IPS DF 4.7 (cell line): ENCODE results near the gene PRELID3B.
"Not testable (repeated sequence)": the region's sequence is repeated elsewhere in the genome, so short reads cannot be mapped to it uniquely, and the experiment has no call there.

Source experiments
- DNase-seq: peaks from one replicate; pipeline ENCODE4 v3.0.0-alpha.2; 2013; ENCODE audit warnings: low spot score; ENCODE audit errors: extremely low read depth

The PRELID3B gene

DNA sequence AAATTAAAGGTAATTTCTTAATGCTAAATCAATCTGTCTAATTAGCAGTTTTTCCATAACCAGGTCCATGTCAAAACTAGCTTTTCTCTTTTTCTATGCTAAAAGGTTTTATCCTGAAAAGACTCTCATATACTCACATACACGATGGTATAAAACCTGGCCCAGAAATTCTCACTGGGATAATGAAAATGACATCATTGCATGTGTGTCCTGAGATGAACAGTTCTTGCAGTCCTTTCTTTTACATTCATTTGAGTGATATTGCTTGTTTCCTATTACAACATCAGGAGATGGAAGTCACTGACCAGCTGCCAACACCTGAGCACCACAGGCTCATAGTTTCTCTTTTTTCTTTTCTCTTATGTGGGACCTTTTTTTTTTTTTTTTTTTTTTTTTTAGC is 7.9 kb upstream of the PRELID3B start:
- DNase-seq = no peak

DNA sequence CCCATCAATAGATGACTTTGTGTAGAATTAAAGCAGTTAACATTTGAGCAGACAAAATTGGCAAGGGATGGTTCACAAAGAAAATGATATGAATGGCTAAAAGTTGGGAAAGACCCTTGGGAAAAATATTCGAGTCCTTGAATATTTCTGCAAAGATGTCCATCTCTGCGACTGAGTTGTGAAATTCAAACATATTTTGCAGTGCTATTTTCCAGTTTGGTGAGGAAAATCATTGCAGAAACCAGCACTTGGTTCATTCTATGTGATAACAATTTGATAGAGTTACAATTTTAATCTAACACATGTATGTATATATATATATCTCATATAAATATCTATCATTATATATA is 6.1 kb upstream of the PRELID3B start:
- no peak for DNase-seq

DNA sequence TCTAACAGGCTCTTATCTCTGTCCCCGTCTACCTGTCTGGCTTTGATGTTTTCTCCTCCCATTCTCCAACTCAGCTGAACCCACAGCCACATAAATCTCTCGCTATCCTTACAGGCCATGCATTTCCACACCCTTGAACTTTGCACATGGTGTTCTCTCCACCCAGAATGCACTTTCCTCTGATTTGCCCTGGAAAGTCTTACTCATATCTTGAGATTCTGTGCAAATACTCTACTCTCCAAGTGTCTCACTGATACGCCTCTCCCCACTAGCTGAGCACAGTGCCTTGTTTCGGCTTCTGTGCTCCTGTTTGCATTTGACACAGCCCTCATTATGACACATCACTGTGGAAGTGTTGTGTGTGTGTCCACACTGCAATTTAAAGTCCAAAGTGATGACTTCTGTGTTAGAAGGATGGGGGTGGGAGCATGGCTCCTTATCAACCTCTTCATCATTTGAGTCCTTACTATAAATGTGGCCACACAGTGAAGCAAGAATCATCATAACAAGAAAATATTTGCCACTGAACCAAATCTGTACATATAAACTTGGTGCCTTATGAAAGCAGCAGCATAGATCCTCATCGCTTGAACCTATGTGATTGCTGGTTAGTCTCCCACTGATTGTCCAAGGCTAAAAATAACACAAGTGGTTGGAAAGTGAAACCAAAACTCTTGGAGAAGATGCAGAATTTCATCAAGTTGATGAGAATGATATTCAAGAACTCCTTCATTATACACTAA is 5.5 kb upstream of the PRELID3B start:
- no peak for DNase-seq

DNA sequence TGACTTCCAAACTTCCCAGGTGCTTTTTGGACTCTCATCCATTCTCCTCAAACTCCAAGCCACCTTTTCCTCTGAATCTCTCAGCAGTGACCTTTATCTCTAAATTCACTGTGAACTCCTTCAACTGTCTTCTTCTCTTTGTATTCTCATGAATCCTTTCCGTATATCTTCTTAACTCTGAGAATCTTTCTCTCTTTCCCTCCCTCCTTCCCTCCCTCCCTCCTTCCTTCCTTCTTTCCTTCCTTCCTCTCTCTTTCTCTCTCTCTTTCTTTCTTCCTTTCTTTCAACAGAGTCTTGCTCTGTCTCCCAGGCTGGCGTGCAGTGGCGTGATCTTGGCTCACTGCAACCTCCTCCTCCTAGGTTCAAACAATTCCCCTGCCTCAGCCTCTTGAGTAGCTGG is 4.3 kb upstream of the PRELID3B start:
- DNase-seq = no peak

DNA sequence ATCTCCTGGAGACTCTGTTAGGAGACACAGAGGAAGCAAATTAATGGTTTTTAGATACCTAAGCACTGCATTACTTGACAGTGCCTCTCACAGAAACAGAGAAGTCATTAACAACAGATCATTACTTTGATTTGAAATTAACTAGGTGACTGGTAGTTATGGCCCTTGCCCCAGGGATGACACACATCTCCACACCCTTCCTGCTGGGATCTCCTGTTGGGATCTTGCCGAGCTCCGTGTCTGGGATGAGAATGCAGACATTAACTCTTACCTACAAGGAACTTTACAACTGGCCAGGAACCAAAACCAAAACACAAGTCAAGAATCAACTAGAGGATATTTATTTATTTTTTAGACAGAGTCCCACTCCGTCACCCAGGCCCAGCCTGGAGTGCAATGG is 2.2 kb upstream of the PRELID3B start:
- DNase-seq = no peak

DNA sequence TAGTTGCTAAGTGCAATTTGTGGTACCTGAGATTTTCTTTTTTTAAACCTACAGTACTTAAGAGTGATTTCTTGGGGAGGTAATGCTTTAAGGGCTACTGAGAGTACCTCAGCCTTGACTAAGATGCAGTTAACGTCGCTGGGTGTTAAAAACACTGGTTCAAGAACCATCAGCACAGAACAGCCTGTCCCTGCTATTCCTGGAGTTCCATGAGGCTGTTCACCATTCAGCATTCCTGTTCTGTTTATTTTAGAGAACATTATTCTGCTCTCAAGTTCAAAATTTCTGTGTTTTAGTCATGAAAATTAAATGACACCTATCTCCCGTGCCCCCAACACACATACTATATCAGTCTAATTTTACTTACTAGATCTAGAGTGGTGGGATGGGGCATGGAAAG is 1.7 kb upstream of the PRELID3B start:
- no peak for DNase-seq

DNA sequence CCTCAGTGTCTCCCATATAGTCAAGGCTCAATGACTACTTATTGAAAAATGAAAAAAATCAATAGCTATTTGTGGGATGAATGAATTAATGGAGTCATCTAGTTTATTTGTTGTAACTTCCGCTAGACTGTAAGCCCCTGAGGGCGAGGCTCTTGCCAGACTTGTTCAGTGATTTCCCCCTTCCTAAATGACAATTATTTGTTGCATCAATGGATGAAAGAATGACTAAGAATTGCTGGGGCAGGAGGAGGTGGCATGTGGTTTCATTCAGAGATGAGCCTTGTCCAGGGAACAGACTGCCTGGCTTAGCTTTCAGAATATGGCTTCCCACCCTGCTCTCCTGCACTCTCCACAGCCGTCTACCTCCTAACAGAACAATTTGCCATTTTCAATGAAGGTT is 1.1 kb upstream of the PRELID3B start:
- no peak for DNase-seq

DNA sequence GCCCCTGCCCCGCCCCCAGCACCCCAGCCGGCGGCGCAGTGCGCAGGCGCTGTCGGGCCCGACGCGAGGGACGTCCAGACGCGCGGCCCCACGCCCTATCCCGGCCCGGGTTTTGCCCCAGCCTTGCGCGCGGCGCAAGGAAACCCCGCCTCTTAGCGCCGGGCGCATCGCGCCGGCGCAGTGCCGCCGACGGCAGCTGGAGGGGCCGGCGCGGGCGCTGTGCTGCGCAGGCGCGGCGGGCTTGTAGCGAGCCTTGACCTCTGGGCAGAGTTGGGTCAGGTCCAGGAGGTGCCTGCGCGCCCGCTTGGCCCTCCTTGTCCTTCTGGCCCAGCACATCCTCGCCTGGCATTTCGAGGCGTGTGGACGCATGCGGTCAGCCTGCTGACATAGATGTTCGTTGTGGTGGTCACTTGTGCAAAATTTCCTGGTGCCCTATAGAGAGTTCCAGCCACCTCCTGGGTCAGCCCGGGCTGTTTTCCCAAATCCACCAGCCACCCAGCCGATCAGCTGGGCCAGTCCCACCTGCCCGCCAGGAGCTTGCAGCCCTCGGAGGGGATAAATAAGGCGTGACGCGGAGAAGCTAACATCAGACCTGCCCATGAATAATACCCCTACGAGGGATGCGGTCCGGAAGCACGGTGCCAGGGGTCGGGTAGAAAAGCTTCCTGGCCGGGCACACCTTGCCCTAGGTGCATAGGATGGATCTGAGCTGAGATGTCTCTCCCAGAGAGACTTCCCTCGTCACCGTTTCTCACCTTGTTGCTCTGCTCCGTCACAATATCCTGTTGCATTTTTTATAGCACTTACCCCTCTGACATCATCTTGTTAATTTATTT is 428 bp upstream of the PRELID3B start:
- no peak for DNase-seq

DNA sequence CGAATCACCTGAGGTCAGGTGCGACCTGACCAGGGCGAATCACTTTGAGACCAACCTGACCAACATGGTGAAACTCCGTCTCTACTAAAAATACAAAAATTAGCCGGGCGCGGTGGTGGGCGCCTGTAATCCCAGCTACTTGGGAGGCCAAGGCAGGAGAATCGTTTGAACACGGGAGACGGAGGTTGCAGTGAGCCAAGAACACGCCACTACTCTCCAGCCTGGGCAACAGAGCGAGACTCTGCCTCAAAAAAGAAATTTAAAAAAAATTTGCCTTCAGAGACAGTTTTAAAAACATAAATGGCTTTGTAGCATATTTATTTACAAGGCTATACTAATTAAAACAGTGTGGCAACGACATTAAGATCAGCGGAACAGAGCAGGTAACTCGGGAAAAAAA is 1.1 kb downstream of the PRELID3B start:
- DNase-seq = not testable (repeated sequence)

DNA sequence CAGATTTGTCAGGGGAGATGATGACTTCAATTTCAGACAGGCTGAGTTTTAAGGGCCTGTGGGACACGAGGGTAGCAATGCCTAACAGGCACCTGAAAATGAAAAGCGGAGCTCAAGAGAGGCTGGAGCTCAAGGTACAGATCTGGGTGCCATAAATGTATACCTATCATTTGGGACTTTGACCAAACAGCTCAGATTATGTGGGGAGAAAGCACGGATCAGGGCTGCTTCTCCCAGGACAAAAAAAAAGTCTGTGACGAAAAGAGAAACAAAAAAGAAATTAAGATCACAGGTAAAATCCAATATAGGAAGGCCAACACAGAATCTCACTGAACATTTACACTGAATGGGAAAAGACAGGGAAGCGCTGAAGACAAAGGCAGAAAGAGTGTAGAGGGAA is 1.9 kb downstream of the PRELID3B start:
- DNase-seq = no peak

DNA sequence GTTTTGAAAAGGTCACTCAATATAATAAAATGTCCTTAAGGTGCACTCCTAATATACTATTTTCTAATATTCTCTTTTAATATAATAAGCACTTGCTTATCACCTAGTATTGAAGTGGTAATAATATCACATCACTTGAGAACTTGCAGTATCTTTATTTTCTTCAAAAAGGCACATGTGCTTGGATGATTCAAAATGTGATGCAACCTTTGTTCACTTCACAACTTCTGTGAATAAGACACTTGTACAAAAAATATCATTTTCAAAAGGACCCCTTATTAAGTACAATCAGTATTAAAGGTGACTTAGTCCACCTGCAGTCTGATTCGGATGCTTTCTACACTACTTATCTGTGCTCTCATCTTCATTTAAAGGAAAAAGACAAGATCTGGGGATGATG is 3.4 kb downstream of the PRELID3B start:
- DNase-seq = no peak

DNA sequence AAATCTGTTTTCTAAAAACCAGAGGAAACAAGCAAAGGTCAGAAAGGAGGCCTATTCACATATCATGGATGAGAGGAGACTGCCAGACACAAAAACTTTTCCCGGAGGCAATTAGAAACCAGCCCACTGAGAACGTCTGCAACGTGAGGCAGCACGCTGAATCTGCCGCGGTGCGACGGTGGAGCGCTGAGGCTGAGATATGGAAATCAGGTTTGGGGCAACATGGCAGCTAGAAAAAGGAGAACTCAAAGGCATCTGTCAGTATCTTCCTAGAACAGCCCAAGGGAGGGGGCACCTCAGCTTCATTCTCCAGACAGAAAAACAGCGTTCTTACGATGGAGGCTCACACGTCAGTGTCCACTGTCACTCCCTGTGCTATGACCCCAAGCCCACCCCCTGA is 5.2 kb downstream of the PRELID3B start:
- no peak for DNase-seq

DNA sequence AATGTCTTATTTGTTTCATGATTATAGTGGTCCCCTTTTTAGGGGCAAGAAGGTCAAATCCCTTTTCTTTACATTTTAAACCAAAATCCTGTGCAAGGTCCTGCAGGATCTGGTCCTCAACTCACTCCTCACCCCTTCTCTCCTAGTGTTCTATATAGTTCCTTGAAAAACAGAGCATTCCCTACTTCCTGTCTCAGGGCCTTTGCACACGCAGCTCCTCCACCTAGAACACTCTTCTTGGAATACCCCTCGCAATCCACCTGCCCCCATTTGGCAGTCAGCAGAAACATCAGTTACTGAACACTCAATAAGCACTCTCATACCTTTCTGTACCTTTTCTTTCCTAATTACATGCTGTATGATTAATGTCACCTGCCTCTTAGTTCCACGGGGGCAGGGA is 7.2 kb downstream of the PRELID3B start:
- no peak for DNase-seq

DNA sequence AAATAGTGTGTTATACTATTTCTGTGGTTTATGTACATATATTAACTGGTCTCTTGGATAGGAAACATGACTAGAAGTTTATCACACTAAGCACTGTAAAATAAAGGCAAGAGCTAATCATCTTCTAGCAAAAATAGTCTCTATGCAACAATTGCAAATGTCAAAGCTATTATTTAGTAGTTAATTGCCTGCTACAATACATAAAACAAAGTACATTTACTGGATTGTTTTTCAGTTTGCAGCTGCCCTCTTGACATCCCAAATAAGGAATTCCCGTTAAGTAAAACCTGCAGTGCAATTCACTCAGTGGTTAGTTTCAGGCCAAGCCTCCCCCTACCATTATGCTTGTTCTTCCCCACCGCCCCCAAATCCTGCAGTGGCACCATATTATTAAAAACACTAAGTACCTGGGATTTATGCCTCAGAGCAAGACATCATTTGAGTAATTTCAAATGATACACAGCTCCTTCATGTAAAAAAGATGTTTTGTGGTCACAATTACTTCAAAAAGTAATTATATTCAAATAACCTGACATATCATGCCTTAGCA is 8.9 kb downstream of the PRELID3B start:
- no peak for DNase-seq

DNA sequence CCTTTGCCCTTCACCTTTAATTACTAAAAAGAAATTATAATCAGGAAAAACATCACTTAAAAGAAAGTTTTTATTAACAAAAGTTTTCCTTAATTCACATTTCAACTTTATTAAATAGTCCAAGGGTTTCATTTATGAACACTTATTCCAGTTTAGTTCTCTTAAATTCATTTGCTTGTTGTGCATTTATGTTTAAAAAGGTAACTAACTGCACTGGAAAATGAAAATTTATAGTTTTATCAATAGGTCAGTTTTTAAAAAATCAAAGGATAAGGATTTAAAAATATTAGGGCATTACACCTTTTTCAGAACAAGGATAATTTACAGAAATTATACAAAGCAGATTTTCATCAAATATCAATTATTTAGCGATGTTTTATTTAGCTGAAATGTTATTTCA is 9.5 kb downstream of the PRELID3B start:
- no peak for DNase-seq

DNA sequence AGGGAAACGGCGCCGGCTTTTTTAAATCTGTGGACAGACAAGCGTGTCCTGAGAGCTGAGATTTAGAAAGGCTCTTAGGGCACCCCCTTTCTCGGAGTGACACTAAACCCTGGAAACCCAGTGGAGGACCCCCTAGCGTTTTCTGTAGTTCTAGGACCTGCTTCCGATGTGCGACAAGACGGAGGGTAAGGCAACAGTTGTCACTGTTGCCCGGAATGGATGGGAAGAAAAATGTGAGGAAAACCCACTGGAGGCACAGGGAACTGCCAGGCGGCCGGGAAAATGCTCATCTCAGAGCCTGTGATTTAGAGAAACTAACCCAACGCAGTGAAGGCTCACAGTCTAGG is 9.9 kb downstream of the PRELID3B start:
- DNase-seq = no peak

DNA sequence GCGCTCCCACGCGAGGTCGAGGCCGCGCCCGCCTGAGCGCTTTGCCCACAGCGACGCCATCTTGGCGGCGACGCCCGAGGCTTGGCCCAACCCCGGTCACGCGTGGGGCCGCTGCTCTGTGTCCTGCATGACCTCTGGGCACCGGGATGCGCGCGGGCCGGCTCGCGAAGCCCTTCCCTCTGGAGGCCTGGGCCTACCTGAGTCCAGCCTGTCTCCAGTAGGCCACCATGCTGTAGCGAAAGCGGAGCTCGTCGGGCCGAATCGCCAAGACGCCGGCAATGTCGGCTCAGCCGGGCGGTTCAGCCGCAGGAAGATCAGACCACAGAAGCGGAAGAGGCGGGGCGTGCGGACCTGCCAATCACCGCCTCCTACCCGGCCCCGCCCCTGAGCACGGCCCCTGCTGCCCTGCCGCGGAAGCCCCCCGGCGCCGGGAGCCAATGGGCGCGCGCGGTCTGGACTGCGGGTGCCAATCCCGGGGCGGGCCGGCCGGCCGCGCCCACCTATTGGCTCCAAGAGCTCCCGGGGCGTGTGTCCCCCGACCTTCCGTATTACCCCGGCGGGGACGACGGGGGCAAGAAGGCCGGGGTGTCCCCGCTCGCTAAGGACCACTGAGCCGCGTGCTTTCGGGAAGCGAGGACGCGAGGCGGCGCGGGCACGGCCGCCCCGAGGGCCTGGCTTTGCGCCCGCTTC is 10.4 kb downstream of the PRELID3B start, which contains the start of gene ATP5F1E:
TSS of gene ATP5F1E (minus strand) at position 313 of the 690 bp plus-strand sequence. CDS start at position 229, 84 bp downstream.
- no peak for DNase-seq

DNA sequence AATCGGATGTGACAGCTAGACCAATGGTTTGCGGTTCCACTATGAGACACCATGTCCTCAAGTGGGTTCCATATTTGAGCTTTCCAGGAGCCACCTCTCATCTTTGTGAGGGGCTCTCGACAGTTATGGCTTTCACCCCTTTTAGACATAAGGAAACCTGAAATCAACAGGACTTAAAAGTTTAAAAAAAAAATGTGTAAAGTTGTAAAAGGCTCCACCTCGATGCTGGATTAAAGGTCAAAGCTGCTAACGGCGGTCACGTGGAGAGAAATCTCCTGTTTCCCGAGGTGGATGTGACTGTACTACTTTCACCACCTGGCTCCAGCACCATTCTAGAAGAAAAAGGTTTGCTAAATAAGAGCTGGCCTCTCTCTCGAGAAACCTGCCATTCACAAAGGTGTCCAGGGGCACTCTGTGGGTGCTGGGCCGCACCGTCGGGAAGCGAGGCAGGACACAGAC is 11.0 kb downstream of the PRELID3B start:
- no peak for DNase-seq

DNA sequence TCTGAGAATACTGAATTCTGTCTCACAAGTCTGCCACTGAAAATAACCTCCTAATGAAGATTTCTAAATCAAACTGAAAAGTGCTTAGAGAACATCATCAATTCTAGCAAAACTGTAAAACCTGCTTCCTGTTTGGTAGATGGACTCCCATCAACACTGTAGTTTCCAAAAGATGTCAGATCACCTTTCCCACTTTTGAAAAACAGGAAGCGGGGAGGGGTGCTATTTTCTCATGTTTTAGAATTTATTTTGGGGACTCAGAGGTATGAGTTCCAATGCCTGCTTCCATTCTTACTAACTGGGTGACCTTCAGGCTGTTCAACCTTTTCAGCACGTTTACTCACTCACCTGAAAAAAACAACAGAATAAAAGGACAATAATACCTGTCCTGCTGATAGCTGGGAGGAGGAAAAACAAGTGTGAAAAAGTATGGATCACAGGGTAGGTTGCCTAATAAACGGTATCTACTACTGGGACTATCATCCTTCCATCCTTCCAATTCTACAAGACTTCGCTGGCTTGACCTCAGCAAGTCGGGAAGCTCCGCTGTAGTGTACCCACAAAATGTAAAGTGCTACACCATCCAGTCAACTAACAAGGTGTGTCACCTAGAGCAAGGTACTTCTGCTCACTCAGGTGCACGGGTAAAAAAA is 11.5 kb downstream of the PRELID3B start:
- no peak for DNase-seq

DNA sequence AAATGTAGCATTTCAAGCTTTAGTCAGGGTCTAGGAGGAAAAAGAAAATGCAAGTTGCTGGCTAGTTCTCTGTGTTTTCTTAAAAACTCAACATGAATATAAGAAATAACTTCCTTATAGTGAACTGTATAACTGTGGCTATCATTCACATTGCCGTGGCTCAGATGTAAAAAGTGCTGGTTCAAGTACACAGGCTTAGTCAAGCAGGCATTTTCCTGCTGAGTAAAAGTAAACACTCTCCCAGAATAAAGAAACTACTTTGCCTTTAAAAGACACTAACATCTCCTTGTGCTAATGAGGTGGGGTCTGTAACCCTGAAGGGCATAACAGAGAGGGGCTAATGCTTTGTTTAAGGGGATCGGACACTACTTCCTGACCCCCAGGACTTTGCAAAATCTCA is 13.8 kb downstream of the PRELID3B start:
- no peak for DNase-seq

DNA sequence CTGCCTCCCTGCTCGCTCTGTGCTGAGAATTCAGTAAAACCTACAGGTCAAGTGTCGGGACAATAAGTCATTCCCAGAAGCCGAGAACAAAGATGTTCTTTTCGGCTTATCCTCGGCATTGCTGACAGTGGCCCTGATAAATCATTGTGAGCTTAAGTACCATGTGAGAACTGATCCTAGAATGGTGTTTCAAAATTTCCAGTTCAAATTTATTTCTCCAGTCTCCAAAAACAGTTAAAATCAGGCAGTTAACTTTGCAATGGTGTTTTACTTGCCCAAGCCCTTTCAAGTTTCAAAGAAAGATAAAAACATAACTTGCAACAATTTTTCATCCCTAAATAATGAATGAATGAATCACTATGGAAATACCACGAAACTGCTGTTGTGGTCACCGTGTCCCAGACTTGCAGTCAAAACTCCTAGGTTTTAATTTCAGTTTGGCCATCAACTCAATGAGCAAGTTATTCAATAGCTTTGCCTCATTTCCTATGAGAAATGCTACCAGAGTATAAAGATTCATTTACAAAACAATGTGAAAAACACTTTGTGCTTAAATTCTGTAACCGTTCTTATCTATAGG is 14.8 kb downstream of the PRELID3B start:
- DNase-seq = no peak
